Stomach (tissue), 9 donors: Measurements from ENCODE around the gene ZBTB34. TPM values are rescaled to one million over a fixed set of nuclear protein-coding genes. Genes with fewer than 3 reads are reported as not detected.

Experiments
- DNase-seq, 2 donors: peaks; one replicate each; pipeline versions ENCODE4 v3.0.0 to v3.0.0-alpha.2; 2013 to 2019
- H3K27ac ChIP-seq, 5 donors: fragments of 200-600 bp in 4 of 5; sonication (generic) in 4 of 5; one replicate each; pipeline ENCODE4 v1.5.1; 2013 to 2019; ENCODE audit warnings: mild to moderate bottlenecking in 1 of 5, moderate library complexity in 1 of 5
- H3K27me3 ChIP-seq, 3 donors: fragments of 200-600 bp; sonication (generic); one replicate each; pipeline ENCODE4 v1.5.1; 2017 to 2019; ENCODE audit warnings: mixed run types in 1 of 3
- H3K36me3 ChIP-seq, 4 donors: fragments of 200-600 bp; sonication (generic); 1 replicate in 3 of 4; 2 replicates in 1 of 4; pipeline ENCODE4 v1.5.1; 2016 to 2019
- H3K4me1 ChIP-seq, 4 donors: fragments of 200-600 bp; sonication (generic); one replicate each; pipeline ENCODE4 v1.5.1; 2016 to 2019
- H3K4me3 ChIP-seq, 4 donors: fragments of 200-600 bp; sonication (generic) in 3 of 4; one replicate each; pipeline ENCODE4 v1.5.1; 2016 to 2019; ENCODE audit warnings: mild to moderate bottlenecking in 1 of 4
- H3K9me3 ChIP-seq, 4 donors: fragments of 200-600 bp; sonication (generic); one replicate each; pipeline ENCODE4 v1.5.1; 2016 to 2019
- EP300 ChIP-seq: sonication (generic); formaldehyde crosslinking; IDR thresholded peaks from one replicate; pipeline ENCODE4 v1.6.1; 2017; ENCODE audit warnings: antibody characterized with exemption
- POLR2A ChIP-seq, 4 donors: fragments of 450-650 bp; IDR thresholded peaks; one replicate each; pipeline ENCODE4 v1.6.1; 2016; ENCODE audit warnings: antibody characterized with exemption in 4 of 4, control low read depth in 2 of 4, mild to moderate bottlenecking in 1 of 4, moderate library complexity in 1 of 4
- POLR2AphosphoS5 ChIP-seq, 3 donors: sonication (generic); formaldehyde crosslinking; IDR thresholded peaks; one replicate each; pipeline ENCODE4 v1.6.1; 2016; ENCODE audit warnings: antibody characterized with exemption in 3 of 3
- WGBS, 5 donors: extraction: QIAGEN DNeasy Blood & Tissue Kit in 3 of 5; methylation state at CpG; one replicate each; pipeline versions ENCODE4 v1.1.5 to v1.1.7; 2013 to 2018; 5-methylcytosine and 5-hydroxymethylcytosine counted together
- intact Hi-C: fragments of 100-400 bp; cut with DNase I; formaldehyde crosslinking; loops from one replicate; pipeline ENCODE4 v1.15.1; 2023; ENCODE audit warnings: low total_unique reads
- polyA plus RNA-seq, 3 donors: library from polyadenylated mRNA; stranded (reverse); fragments of 200-250 nt; gene quantifications; one replicate each; pipeline ENCODE4 v1.2.3, GENCODE V29; 2013
- total RNA-seq, 5 donors: library from RNA; depleted of rRNA; stranded (reverse); fragments of >200 nt; gene quantifications; one replicate each; pipeline versions ENCODE4 v1.1.0 to v1.2.3, GENCODE V29; 2014 to 2016
- TF ChIP-seq, protein P1 (sequence below), 7 experiments: fragments of 450-650 bp in 4 of 7; fragments of 200-600 bp in 3 of 7; sonication (generic) in 3 of 7; IDR thresholded peaks; one replicate each; pipeline ENCODE4 v1.5.1; 2016 to 2019; ENCODE audit warnings: antibody characterized with exemption in 7 of 7, control low read depth in 2 of 7, mild to moderate bottlenecking in 1 of 7
- donor health status: healthy with polysubstance abuse.
- donor health status: Bipolar disorder and iron deficiency.
- donor health status: healthy.

The ZBTB34 gene
- total and polyA plus RNA-seq, 8 donors: 0.92 to 25.7 (median 9.7) TPM

DNA sequence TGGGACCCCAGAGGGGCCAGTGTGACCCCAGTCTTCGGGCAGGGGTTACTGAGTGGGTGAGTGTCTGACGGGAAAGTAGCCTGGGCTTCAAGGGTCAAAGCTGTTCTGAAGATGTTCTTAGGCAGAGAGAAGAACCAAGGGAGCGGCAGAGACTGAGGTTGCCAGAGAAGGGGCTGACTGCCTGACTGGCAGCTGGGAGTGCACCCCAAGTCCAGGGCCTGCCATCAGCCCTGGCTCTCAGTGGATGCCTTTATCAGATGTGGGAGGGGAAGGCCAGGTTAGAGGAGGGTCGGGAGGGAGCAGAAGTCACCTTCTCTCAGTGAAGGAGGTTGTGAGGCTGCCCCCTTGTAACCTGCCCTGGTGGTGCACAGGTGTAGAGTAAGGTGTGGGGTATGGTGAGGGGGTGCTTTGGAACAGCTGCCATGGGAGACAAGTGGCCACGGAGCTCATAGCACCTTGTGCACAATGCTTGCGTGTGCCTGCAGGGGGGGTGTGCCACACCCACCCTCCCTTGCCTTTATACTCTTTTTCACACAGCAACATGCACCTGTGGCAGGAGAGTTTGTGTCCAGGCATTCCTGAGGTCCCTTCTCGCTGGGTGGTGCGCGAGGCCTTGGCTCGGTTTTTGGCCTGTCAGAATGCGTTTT is 73.0 kb downstream of the ZBTB34 start:
- intact Hi-C loops: no loop called here
- no peak for DNase-seq
- Histone ChIP-seq H3K4me1 (no peaks in the 10 kb centered on the region), H3K9me3 (no peaks in the 10 kb centered on the region), H3K4me3 (no peak overlapping the region), H3K27me3 (no peaks in the 10 kb centered on the region), H3K36me3 (no peaks in the 10 kb centered on the region), H3K27ac (no peak overlapping the region)
- TF ChIP-seq, protein P1, sequence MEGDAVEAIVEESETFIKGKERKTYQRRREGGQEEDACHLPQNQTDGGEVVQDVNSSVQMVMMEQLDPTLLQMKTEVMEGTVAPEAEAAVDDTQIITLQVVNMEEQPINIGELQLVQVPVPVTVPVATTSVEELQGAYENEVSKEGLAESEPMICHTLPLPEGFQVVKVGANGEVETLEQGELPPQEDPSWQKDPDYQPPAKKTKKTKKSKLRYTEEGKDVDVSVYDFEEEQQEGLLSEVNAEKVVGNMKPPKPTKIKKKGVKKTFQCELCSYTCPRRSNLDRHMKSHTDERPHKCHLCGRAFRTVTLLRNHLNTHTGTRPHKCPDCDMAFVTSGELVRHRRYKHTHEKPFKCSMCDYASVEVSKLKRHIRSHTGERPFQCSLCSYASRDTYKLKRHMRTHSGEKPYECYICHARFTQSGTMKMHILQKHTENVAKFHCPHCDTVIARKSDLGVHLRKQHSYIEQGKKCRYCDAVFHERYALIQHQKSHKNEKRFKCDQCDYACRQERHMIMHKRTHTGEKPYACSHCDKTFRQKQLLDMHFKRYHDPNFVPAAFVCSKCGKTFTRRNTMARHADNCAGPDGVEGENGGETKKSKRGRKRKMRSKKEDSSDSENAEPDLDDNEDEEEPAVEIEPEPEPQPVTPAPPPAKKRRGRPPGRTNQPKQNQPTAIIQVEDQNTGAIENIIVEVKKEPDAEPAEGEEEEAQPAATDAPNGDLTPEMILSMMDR (IDR thresholded peaks at IDR 0.05): no peak
- TF ChIP-seq POLR2AphosphoS5 (IDR thresholded peaks at IDR 0.05) (no peak), POLR2A (IDR thresholded peaks at IDR 0.05) (no peak), EP300 (no peak)
- 83 to 89% (median 85%) methylated on average over 11 of the region's 11 CpGs for WGBS, 5 donors

DNA sequence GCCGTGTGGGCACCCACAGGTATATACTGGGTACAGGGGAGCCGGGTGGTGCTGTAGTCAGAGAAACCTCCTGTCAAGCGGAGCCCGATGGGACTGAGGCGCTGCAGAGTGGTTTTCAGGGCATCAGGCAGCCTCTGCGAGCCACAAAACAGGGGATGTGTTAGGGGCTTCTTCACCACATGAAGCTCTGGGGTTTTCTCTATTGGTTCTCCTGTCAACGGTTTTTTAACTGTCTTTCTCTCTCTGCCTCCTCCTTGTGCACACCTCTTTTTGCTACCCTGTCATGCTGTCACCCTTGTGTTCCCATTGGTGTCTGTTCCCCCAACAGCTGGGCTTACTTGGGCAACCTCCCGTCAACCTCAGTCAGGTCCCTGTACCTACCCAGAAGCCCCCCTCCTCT is 74.0 kb downstream of the ZBTB34 start:
- 87 to 91% (median 90%) methylated on average over 8 of the region's 8 CpGs for WGBS, 5 donors
- no peak for DNase-seq
- intact Hi-C loops: no loop called here

More for the DNA sequence above, 74.0 kb downstream of the ZBTB34 start:
- no peaks in the 10 kb centered on the region for H3K9me3 ChIP-seq
- TF ChIP-seq, protein P1 (IDR thresholded peaks at IDR 0.05): no peak
- no peak for TF ChIP-seq POLR2A (IDR thresholded peaks at IDR 0.05)
- TF ChIP-seq POLR2AphosphoS5 (IDR thresholded peaks at IDR 0.05): no peak
- no peak for TF ChIP-seq EP300
- no peaks in the 10 kb centered on the region for H3K27me3 ChIP-seq
- peaks cover 0 to 7% (median 3%) of the 10 kb centered on the region in 4 donors for H3K4me1 ChIP-seq
- H3K27ac ChIP-seq: no peak overlapping the region
- no peak overlapping the region for H3K4me3 ChIP-seq
- no peaks in the 10 kb centered on the region for H3K36me3 ChIP-seq

Other genes with a start within 250 kb of the ZBTB34 start
- gene LMX1B, start 246.7 kb upstream of the ZBTB34 start, total RNA-seq: not detected
- gene LMX1B, start 246.7 kb upstream of the ZBTB34 start, polyA plus RNA-seq: under 1 TPM in 1 of 3 donors, not detected in 2; 0.20 TPM
- 100 to 1,000 TPM in 1 of 5 donors, 10 to 100 TPM in 3, 1 to 10 TPM in 1; 2.0 to 114 (median 15.5) TPM for gene ZBTB43, start 55.6 kb upstream of the ZBTB34 start, total RNA-seq
- gene ZBTB43, start 55.6 kb upstream of the ZBTB34 start, polyA plus RNA-seq: 1 to 10 TPM; 1.8 to 2.9 (median 2.4) TPM
- gene RALGPS1, start 54.1 kb downstream of the ZBTB34 start, total RNA-seq: 100 to 1,000 TPM in 1 of 5 donors, 10 to 100 TPM in 4; 38.9 to 150 (median 68.8) TPM
- gene RALGPS1, start 54.1 kb downstream of the ZBTB34 start, polyA plus RNA-seq: 10 to 100 TPM in 1 of 3 donors, 1 to 10 TPM in 2; 4.7 to 20.2 (median 9.1) TPM